GM12875 (cell line): ENCODE data around the gene FOXP1.

Experiments used
- H3K4me3 ChIP-seq: one replicate; pipeline ENCODE4 v1.5.1; 2011; ENCODE audit warnings: low read depth, low read length, control low read depth
- CTCF ChIP-seq: IDR thresholded peaks from 2 replicates; pipeline ENCODE4 v1.5.1; 2011; ENCODE audit warnings: low read depth, mild to moderate bottlenecking, control low read depth, inconsistent platforms, low read length, moderate library complexity, borderline replicate concordance; ENCODE audit not compliant: insufficient read depth

The FOXP1 gene

GRCh38 chr3:71186801-71187200 lies 396.7 kb downstream of the FOXP1 start:
- H3K4me3 ChIP-seq: no peak overlapping the region
- no peak for TF ChIP-seq CTCF

- TF ChIP-seq CTCF: no peak
- H3K4me3 ChIP-seq: no peak overlapping the region
These were observed 397.6 kb downstream of the FOXP1 start for GRCh38 chr3:71185733-71186455.

- H3K4me3 ChIP-seq: no peak overlapping the region
- TF ChIP-seq CTCF: no peak
These were observed 399.3 kb downstream of the FOXP1 start for GRCh38 chr3:71184252-71184651.

- H3K4me3 ChIP-seq: no peak overlapping the region
- no peak for TF ChIP-seq CTCF
These were observed 400.0 kb downstream of the FOXP1 start for GRCh38 chr3:71183549-71183948.

GRCh38 chr3:71180524-71180923 lies 403.0 kb downstream of the FOXP1 start:
- TF ChIP-seq CTCF: no peak
- H3K4me3 ChIP-seq: no peak overlapping the region

GRCh38 chr3:71177375-71177774 lies 406.2 kb downstream of the FOXP1 start:
- no peak for TF ChIP-seq CTCF
- H3K4me3 ChIP-seq: no peak overlapping the region

- H3K4me3 ChIP-seq: no peak overlapping the region
- no peak for TF ChIP-seq CTCF
These were observed 407.2 kb downstream of the FOXP1 start for GRCh38 chr3:71176366-71176765.
